Adrenal gland (tissue), 5 donors: ENCODE data around the gene PACS2.

Source experiments
- POLR2A ChIP-seq, 2 donors: fragments of 450-650 bp; IDR thresholded peaks; one replicate each; pipeline ENCODE4 v1.6.1; 2017; ENCODE audit warnings: antibody characterized with exemption in 2 of 2, mild to moderate bottlenecking in 2 of 2, moderate library complexity in 1 of 2
- TF ChIP-seq, protein P1 (sequence below), 6 experiments: fragments of 450-650 bp in 4 of 6; fragments of 200-600 bp in 2 of 6; sonication (generic) in 1 of 6; IDR thresholded peaks; 1 replicate in 5 of 6; 2 replicates in 1 of 6; pipeline versions ENCODE4 v1.5.1 to v1.8.0; 2016 to 2021; ENCODE audit warnings: antibody characterized with exemption in 6 of 6, mild to moderate bottlenecking in 2 of 6, moderate library complexity in 1 of 6
- donor health status: DM: no; HTN: no; CAD: no.

DNA sequence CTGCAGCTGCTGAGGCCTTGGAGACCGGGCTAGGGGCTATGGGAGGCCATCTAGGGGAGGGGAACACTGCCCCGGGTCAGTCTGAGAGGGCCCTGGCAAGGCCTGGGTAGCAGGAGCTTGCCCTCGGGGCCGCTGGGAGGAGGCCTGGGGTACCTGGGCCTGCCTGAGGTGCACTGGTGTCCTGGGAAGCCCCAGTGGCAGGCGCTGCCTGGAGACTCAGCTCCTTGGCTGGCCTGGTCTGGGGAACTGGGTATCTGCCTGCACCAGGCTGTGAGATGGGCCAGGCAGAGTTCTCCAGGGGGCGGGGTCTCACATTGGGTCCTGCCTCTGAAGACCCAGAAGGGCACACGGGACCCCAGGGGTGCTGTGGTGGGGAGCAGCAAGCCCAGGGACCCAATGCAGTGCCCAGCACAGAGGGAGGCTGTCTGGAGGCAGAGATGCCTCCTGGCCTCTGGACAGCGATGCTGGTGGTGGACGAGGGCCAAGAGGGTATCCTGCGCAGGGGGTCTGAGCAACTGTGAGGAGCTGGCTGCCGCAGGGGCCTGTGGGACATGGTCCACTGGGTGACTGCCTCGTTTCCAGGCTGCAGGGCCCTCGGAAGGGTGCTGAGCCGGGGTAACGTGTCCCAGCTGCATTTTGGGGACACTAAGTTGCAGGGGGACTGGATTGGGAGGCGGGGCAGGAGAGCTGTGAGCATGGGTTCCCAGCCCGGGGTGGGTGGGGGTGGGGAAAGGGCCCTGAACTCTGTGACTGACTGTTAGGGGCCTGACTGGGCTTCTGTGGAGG is 97.6 kb downstream of the PACS2 start:
- TF ChIP-seq, protein P1, sequence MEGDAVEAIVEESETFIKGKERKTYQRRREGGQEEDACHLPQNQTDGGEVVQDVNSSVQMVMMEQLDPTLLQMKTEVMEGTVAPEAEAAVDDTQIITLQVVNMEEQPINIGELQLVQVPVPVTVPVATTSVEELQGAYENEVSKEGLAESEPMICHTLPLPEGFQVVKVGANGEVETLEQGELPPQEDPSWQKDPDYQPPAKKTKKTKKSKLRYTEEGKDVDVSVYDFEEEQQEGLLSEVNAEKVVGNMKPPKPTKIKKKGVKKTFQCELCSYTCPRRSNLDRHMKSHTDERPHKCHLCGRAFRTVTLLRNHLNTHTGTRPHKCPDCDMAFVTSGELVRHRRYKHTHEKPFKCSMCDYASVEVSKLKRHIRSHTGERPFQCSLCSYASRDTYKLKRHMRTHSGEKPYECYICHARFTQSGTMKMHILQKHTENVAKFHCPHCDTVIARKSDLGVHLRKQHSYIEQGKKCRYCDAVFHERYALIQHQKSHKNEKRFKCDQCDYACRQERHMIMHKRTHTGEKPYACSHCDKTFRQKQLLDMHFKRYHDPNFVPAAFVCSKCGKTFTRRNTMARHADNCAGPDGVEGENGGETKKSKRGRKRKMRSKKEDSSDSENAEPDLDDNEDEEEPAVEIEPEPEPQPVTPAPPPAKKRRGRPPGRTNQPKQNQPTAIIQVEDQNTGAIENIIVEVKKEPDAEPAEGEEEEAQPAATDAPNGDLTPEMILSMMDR (IDR thresholded peaks at IDR 0.05) = no peak
- no peak for TF ChIP-seq POLR2A (IDR thresholded peaks at IDR 0.05)
